GM12872 (cell line): ENCODE data around the gene MGAT4B.

Experiments
- CTCF ChIP-seq: IDR thresholded peaks from 3 replicates; pipeline ENCODE4 v1.5.1; 2011; ENCODE audit warnings: low read depth, mild to moderate bottlenecking, low read length, moderate library complexity; ENCODE audit not compliant: insufficient read depth

MGAT4B gene

GRCh38 chr5:179753971-179754370 lies 52.7 kb downstream of the MGAT4B start:
- no peak for TF ChIP-seq CTCF

- no peak for TF ChIP-seq CTCF
Observed at GRCh38 chr5:179749857-179750508, 56.7 kb downstream of the MGAT4B start.

GRCh38 chr5:179747811-179748210 lies 58.9 kb downstream of the MGAT4B start:
- no peak for TF ChIP-seq CTCF
